H7 (cell line): Measurements from ENCODE around the gene C14orf119. TPM values are rescaled to one million over a fixed set of nuclear protein-coding genes. Genes with fewer than 3 reads are reported as not detected.

Experiments used
- DNase-seq: peaks from one replicate; pipeline ENCODE4 v3.0.0; 2012
- H3K27me3 ChIP-seq: 2 replicates; pipeline ENCODE4 v1.6.0; 2011; ENCODE audit warnings: mild to moderate bottlenecking, low read length; ENCODE audit not compliant: control insufficient read depth, insufficient read depth
- H3K36me3 ChIP-seq: replicated peaks from 2 replicates; pipeline ENCODE4 v1.5.1; 2011; ENCODE audit warnings: low read length; ENCODE audit not compliant: control insufficient read depth, insufficient read depth
- H3K4me3 ChIP-seq: 2 replicates; pipeline ENCODE4 v1.5.1; 2011; ENCODE audit warnings: low read depth, mild to moderate bottlenecking, control low read depth, low read length, moderate library complexity; ENCODE audit not compliant: insufficient read depth
- total RNA-seq: library from RNA; depleted of rRNA; stranded (reverse); fragments of >200 nt; shearing (Covaris generic); gene quantifications from 2 replicates; pipeline ENCODE4 v1.2.3, GENCODE V29; 2014

C14orf119 gene
- total RNA-seq, 1 experiment from 2014 or later: 97.8 TPM

GRCh38 chr14:23117371-23118020 is 22.2 kb downstream of the C14orf119 start:
- Histone ChIP-seq H3K4me3 (no peak overlapping the region), H3K27me3 (no peaks in the 10 kb centered on the region), H3K36me3 (no peaks in the 10 kb centered on the region)
- peak; percentile 63 for DNase-seq

- peak; percentile 65 for DNase-seq
- Histone ChIP-seq H3K36me3 (no peaks in the 10 kb centered on the region), H3K4me3 (no peak within 1 kb of the TSS), H3K27me3 (no peaks in the 10 kb centered on the region)
Measured at GRCh38 chr14:23118506-23119362, 23.4 kb downstream of the C14orf119 start, which contains the start of gene CEBPE. Gene CEBPE (minus strand): TSS chr14:23119255. CDS start chr14:23119091, 164 bp downstream.

GRCh38 chr14:23119363-23120327 is 24.3 kb downstream of the C14orf119 start:
- no peak overlapping the region for H3K4me3 ChIP-seq
- DNase-seq: no peak
- no peaks in the 10 kb centered on the region for H3K27me3 ChIP-seq
- H3K36me3 ChIP-seq: no peaks in the 10 kb centered on the region

- Histone ChIP-seq H3K4me3 (no peak overlapping the region), H3K27me3 (no peaks in the 10 kb centered on the region), H3K36me3 (no peaks in the 10 kb centered on the region)
- DNase-seq: peak; percentile 97
Measured at GRCh38 chr14:23120541-23121251, 25.4 kb downstream of the C14orf119 start.

GRCh38 chr14:23121361-23121771 is 26.1 kb downstream of the C14orf119 start:
- Histone ChIP-seq H3K4me3 (no peak overlapping the region), H3K27me3 (no peaks in the 10 kb centered on the region), H3K36me3 (no peaks in the 10 kb centered on the region)
- DNase-seq: peak; percentile 70

- no peak overlapping the region for H3K4me3 ChIP-seq
- DNase-seq: no peak
- H3K27me3 ChIP-seq: no peaks in the 10 kb centered on the region
- peaks cover 4% of the 10 kb centered on the region for H3K36me3 ChIP-seq
Measured at GRCh38 chr14:23122086-23122485, 26.8 kb downstream of the C14orf119 start.

GRCh38 chr14:23123419-23123818 is 28.1 kb downstream of the C14orf119 start:
- no peak for DNase-seq
- Histone ChIP-seq H3K4me3 (no peak overlapping the region), H3K27me3 (no peaks in the 10 kb centered on the region)

GRCh38 chr14:23124337-23124954 is 29.1 kb downstream of the C14orf119 start:
- Histone ChIP-seq H3K36me3 (peaks cover 12% of the 10 kb centered on the region), H3K4me3 (no peak overlapping the region), H3K27me3 (no peaks in the 10 kb centered on the region)
- no peak for DNase-seq

More at GRCh38 chr14:23123419-23123818, 28.1 kb downstream of the C14orf119 start:
- H3K36me3 ChIP-seq: peaks cover 9% of the 10 kb centered on the region

GRCh38 chr14:23125011-23125410 is 29.7 kb downstream of the C14orf119 start:
- Histone ChIP-seq H3K36me3 (peaks cover 12% of the 10 kb centered on the region), H3K27me3 (no peaks in the 10 kb centered on the region), H3K4me3 (no peak overlapping the region)
- no peak for DNase-seq

GRCh38 chr14:23125933-23126524 is 30.7 kb downstream of the C14orf119 start:
- Histone ChIP-seq H3K36me3 (peaks cover 12% of the 10 kb centered on the region), H3K27me3 (no peaks in the 10 kb centered on the region), H3K4me3 (no peak overlapping the region)
- DNase-seq: peak; percentile 75

- peak; percentile 44 for DNase-seq
- peaks cover 12% of the 10 kb centered on the region for H3K36me3 ChIP-seq
- no peaks in the 10 kb centered on the region for H3K27me3 ChIP-seq
- H3K4me3 ChIP-seq: no peak overlapping the region
Measured at GRCh38 chr14:23126548-23127278, 31.4 kb downstream of the C14orf119 start.

- Histone ChIP-seq H3K4me3 (no peak overlapping the region), H3K27me3 (no peaks in the 10 kb centered on the region), H3K36me3 (peaks cover 12% of the 10 kb centered on the region)
- no peak for DNase-seq
Measured at GRCh38 chr14:23127861-23128260, 32.6 kb downstream of the C14orf119 start.
